GM21423 (cell line): ENCODE measurements around the gene CPTP.
A peak's percentile ranks its signal among the peaks of the same experiment; 100 is the strongest.

Experiments
- ATAC-seq: cut with Tn5 transposase; IDR thresholded peaks from one replicate; pipeline ENCODE4 v1.9.1; 2021; ENCODE audit warnings: mild to moderate bottlenecking, moderate library complexity; ENCODE audit not compliant: unreplicated experiment

CPTP gene

GRCh38 chr1:1317420-1317819, 7.2 kb upstream of the CPTP start:
- no peak for ATAC-seq

- no peak for ATAC-seq
These were observed 6.4 kb upstream of the CPTP start for GRCh38 chr1:1318131-1318652.

- no peak for ATAC-seq
These were observed 5.6 kb upstream of the CPTP start for GRCh38 chr1:1318777-1319645.

- no peak for ATAC-seq
These were observed 5.0 kb upstream of the CPTP start for GRCh38 chr1:1319646-1319941.

- no peak for ATAC-seq
These were observed 3.7 kb upstream of the CPTP start for GRCh38 chr1:1320666-1321448.

GRCh38 chr1:1321477-1321876, 3.1 kb upstream of the CPTP start:
- ATAC-seq = no peak

GRCh38 chr1:1322418-1322817, 2.2 kb upstream of the CPTP start:
- ATAC-seq = no peak

- no peak for ATAC-seq
These were observed 1.6 kb upstream of the CPTP start for GRCh38 chr1:1322952-1323351.

GRCh38 chr1:1324084-1324523, 498 bp upstream of the CPTP start:
- ATAC-seq = peak; percentile 14

GRCh38 chr1:1325288-1326074, 879 bp downstream of the CPTP start:
- no peak for ATAC-seq

GRCh38 chr1:1326075-1326605, 1.5 kb downstream of the CPTP start:
- no peak for ATAC-seq

- no peak for ATAC-seq
These were observed 2.7 kb downstream of the CPTP start for GRCh38 chr1:1327291-1327690.

GRCh38 chr1:1328254-1328653, 3.7 kb downstream of the CPTP start:
- ATAC-seq = no peak

- no peak for ATAC-seq
These were observed 5.0 kb downstream of the CPTP start for GRCh38 chr1:1329304-1330210.

GRCh38 chr1:1330366-1331067, 5.9 kb downstream of the CPTP start:
- ATAC-seq = no peak

GRCh38 chr1:1331068-1331965, 6.7 kb downstream of the CPTP start, which contains the start of gene TAS1R3:
TAS1R3 (plus strand) TSS chr1:1331280; CDS start chr1:1331346, 66 bp downstream.
- no peak for ATAC-seq

- ATAC-seq = no peak
These were observed 7.6 kb downstream of the CPTP start for GRCh38 chr1:1332031-1332755.
